Erythroblast (primary cell): Measurements from ENCODE around the gene PRSS56.

ENCODE experiments used
- GATA1 ChIP-seq: IDR thresholded peaks from 2 replicates; pipeline ENCODE4 v1.6.1; 2011; ENCODE audit warnings: low read depth, mild to moderate bottlenecking, control low read depth, low read length, moderate library complexity
- POLR2A ChIP-seq: IDR thresholded peaks from 2 replicates; pipeline ENCODE4 v1.6.1; 2011; ENCODE audit warnings: mild to moderate bottlenecking, low read length

DNA sequence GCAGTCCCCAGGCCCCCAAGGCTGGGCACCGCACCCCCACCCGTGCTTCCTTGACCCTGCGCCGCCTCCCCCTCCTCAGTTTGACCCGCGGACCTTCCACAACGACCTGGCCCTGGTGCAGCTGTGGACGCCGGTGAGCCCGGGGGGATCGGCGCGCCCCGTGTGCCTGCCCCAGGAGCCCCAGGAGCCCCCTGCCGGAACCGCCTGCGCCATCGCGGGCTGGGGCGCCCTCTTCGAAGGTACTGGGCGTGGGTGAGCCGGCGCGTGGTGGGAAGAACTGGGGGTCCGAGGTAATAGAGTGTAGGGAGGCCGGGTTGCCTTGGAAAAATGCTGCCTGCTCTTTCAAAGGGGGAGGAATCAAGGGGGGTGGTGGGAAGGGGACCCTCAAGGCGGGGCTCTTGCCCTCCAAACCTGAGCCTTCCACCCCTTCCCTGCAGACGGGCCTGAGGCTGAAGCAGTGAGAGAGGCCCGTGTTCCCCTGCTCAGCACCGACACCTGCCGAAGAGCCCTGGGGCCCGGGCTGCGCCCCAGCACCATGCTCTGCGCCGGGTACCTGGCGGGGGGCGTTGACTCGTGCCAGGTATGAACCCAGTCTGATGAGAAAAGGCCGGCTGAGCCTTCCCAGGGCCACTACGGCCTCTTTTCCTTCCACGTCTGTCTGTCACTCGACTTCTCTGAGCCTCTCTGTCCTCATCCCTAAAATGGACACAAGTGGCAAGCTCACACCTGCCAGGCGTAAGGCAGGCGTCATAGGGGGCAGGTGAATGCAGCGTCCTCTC lies 2.6 kb downstream of the PRSS56 start:
- no peak for TF ChIP-seq POLR2A
- TF ChIP-seq GATA1, result no peak
